K562 (cell line): ENCODE data around the gene CPLANE2. TPM values are rescaled to one million over a fixed set of nuclear protein-coding genes. Genes with fewer than 3 reads are reported as not detected.
A peak's percentile ranks its signal among the peaks of the same experiment; 100 is the strongest.

ENCODE experiments used
- ASH1L ChIP-seq: fragments of 450-650 bp; IDR thresholded peaks from 2 replicates; pipeline ENCODE4 v1.6.1; 2018; ENCODE audit warnings: borderline replicate concordance, mild to moderate bottlenecking, low read depth; ENCODE audit not compliant: partially characterized antibody
- ATF1 ChIP-seq, 2 experiments: fragments of 450-650 bp in 1 of 2; IDR thresholded peaks; 2 replicates each; pipeline ENCODE4 v1.6.1; 2016; ENCODE audit warnings: missing compliant biosample characterization in 1 of 2, missing genetic modification characterization in 1 of 2
- BHLHE40 ChIP-seq: IDR thresholded peaks from 2 replicates; pipeline ENCODE4 v1.6.1; 2011; ENCODE audit warnings: low read length, improper control_type of control experiment
- CEBPB ChIP-seq: fragments of 450-650 bp; IDR thresholded peaks from 2 replicates; pipeline ENCODE4 v1.6.1; 2016; ENCODE audit warnings: missing genetic modification characterization, missing compliant biosample characterization
- CXXC5 ChIP-seq: fragments of 250-450 bp; sonication (Bioruptor Pico); IDR thresholded peaks from 2 replicates; pipeline ENCODE4 v1.8.0; 2022; ENCODE audit warnings: inconsistent platforms, mild to moderate bottlenecking, moderate library complexity
- ESRRA ChIP-seq: fragments of 450-650 bp; IDR thresholded peaks from 2 replicates; pipeline ENCODE4 v1.6.1; 2014; ENCODE audit warnings: low read depth, mild to moderate bottlenecking, moderate library complexity, borderline replicate concordance
- GABPA ChIP-seq: fragments of 200-800 bp; sonication (Bioruptor generic); conservative IDR thresholded peaks from 2 replicates; pipeline ENCODE4 v1.6.1; 2016; ENCODE audit warnings: low read depth, missing genetic modification characterization, missing compliant biosample characterization
- HDAC8 ChIP-seq: fragments of 450-650 bp; IDR thresholded peaks from 2 replicates; pipeline ENCODE4 v1.6.1; 2016; ENCODE audit warnings: mild to moderate bottlenecking, missing genetic modification characterization, moderate library complexity, missing compliant biosample characterization
- ILF3 ChIP-seq: fragments of 450-650 bp; IDR thresholded peaks from 2 replicates; pipeline ENCODE4 v1.6.1; 2018; ENCODE audit warnings: antibody characterized with exemption, mild to moderate bottlenecking, moderate library complexity, borderline replicate concordance
- KLF1 ChIP-seq: fragments of 450-650 bp; IDR thresholded peaks from 2 replicates; pipeline ENCODE4 v1.6.1; 2016; ENCODE audit warnings: missing genetic modification characterization, missing compliant biosample characterization
- MCM7 ChIP-seq, 2 experiments: fragments of 450-650 bp; IDR thresholded peaks; 2 replicates each; pipeline ENCODE4 v1.6.1; 2016 to 2018
- MNT ChIP-seq, 2 experiments: fragments of 450-650 bp; conservative IDR thresholded peaks; 2 replicates each; pipeline ENCODE4 v1.6.1; 2017; ENCODE audit warnings: mild to moderate bottlenecking in 2 of 2, moderate library complexity in 2 of 2
- POU5F1 ChIP-seq: fragments of 150-350 bp; IDR thresholded peaks from 2 replicates; pipeline ENCODE4 v1.6.1; 2014; ENCODE audit warnings: borderline replicate concordance, low read length, low read depth, mild to moderate bottlenecking; ENCODE audit not compliant: partially characterized antibody
- PTBP1 ChIP-seq: fragments of 200-400 bp; formaldehyde crosslinking; IDR thresholded peaks from 2 replicates; pipeline ENCODE4 v1.6.1; 2017; ENCODE audit warnings: low read depth, low read length
- SIRT6 ChIP-seq: IDR thresholded peaks from one replicate; pipeline ENCODE4 v1.6.1; 2012; ENCODE audit warnings: low read depth, mild to moderate bottlenecking, control low read depth, inconsistent platforms, low read length, moderate library complexity
- SUPT5H ChIP-seq: fragments of 450-650 bp; IDR thresholded peaks from 2 replicates; pipeline ENCODE4 v1.6.1; 2016
- TFAP4 ChIP-seq: sonication (generic); formaldehyde crosslinking; IDR thresholded peaks from 2 replicates; pipeline ENCODE4 v1.8.0; 2022; ENCODE audit warnings: missing genetic modification reagents, mild to moderate bottlenecking, moderate library complexity, borderline replicate concordance
- ZBTB9 ChIP-seq: fragments of 450-650 bp; formaldehyde crosslinking; IDR thresholded peaks from 2 replicates; pipeline ENCODE4 v1.4.0; 2020; ENCODE audit warnings: mild to moderate bottlenecking, moderate library complexity
- ZNF146 ChIP-seq: IDR thresholded peaks from one replicate; pipeline ENCODE4 v1.6.1; 2018; ENCODE audit warnings: missing compliant biosample characterization; ENCODE audit not compliant: unreplicated experiment
- ZNF165 ChIP-seq: fragments of 250-450 bp; sonication (Bioruptor Pico); IDR thresholded peaks from 2 replicates; pipeline ENCODE4 v1.4.0; 2020; ENCODE audit warnings: borderline replicate concordance
- ZNF76 ChIP-seq: fragments of 250-450 bp; sonication (Bioruptor Pico); IDR thresholded peaks from 2 replicates; pipeline ENCODE4 v1.4.0; 2020; ENCODE audit warnings: mild to moderate bottlenecking, moderate library complexity, borderline replicate concordance
- polyA plus RNA-seq, 8 experiments: library from polyadenylated mRNA; depleted of rRNA in 4 of 8; stranded (reverse) in 5 of 8; unstranded in 3 of 8; fragments of >200 nt; fragmentation: Nextera tagmentation in 2 of 8; fragmentation: Illumina TruSeq in 1 of 8; extraction: Ambion mirVana in 2 of 8; extraction: Trizol in 1 of 8; gene quantifications; 2 replicates each; pipeline versions ENCODE4 v1.2.1 to v1.2.3, GENCODE V29; 2011 to 2014; ENCODE audit warnings: inconsistent platforms in 1 of 8, missing spikeins in 1 of 8
- total RNA-seq, 7 experiments: library from RNA; depleted of rRNA in 6 of 7; stranded (reverse); fragments of >200 nt in 6 of 7; fragmentation: Illumina TruSeq in 2 of 7; extraction: Trizol in 2 of 7; gene quantifications; 2 replicates each; pipeline versions ENCODE4 v1.2.1 to v1.2.3, GENCODE V29; 2011 to 2021; ENCODE audit warnings: low replicate concordance in 1 of 7

Gene CPLANE2
- total and polyA plus RNA-seq, 9 of the 15 experiments (the other 6 are each of a cell fraction or from before 2014, with no cell fraction given): 0.17 to 20.9 (median 8.1) TPM

GRCh38 chr1:16237343-16237830, 404 bp upstream of the CPLANE2 start (continued):
- no peak for TF ChIP-seq BHLHE40
- no peak for TF ChIP-seq ZBTB9
- TF ChIP-seq ILF3: no peak
- TF ChIP-seq ESRRA: no peak
- TF ChIP-seq CEBPB (tag): no peak
- no peak for TF ChIP-seq KLF1 (tag)
- no peak; the same call in 1 of the 2 replicates for TF ChIP-seq GABPA (tag)
- no peak for TF ChIP-seq ZNF76 (CRISPR knock-in tag)
- TF ChIP-seq SIRT6: no peak
- TF ChIP-seq SUPT5H: peak; percentile 77; the same call in 1 of the 2 replicates
- TF ChIP-seq CXXC5 (CRISPR knock-in tag): no peak
- TF ChIP-seq POU5F1: no peak
- no peak for TF ChIP-seq HDAC8 (tag)
- TF ChIP-seq MCM7 (IDR thresholded peaks at IDR 0.05): no peak
- TF ChIP-seq ASH1L: no peak
- no peak for TF ChIP-seq PTBP1
- TF ChIP-seq ZNF165 (CRISPR knock-in tag): 0 out of 2 replicates have a peak, but pooled peaks have one; percentile 9
- no peak for TF ChIP-seq ATF1 (CRISPR knock-in tag; IDR thresholded peaks at IDR 0.05)
- TF ChIP-seq ATF1 (tag; IDR thresholded peaks at IDR 0.05): peak; percentile 12
- TF ChIP-seq MNT (conservative IDR thresholded peaks at IDR 0.05): peak in 1 of 2 experiments; percentile 14; a peak in 1 of 4 replicates
- TF ChIP-seq ZNF146 (CRISPR knock-in tag): no peak
- no peak for TF ChIP-seq TFAP4 (CRISPR knock-in tag)
